ENCODE measurements around the gene TCF7L2. TPM values are rescaled to one million over a fixed set of nuclear protein-coding genes. Genes with fewer than 3 reads are reported as not detected.

TCF7L2 gene
- total and polyA plus RNA-seq, 4 donors, result 9.1 to 32.3 (median 21.4) TPM

DNA sequence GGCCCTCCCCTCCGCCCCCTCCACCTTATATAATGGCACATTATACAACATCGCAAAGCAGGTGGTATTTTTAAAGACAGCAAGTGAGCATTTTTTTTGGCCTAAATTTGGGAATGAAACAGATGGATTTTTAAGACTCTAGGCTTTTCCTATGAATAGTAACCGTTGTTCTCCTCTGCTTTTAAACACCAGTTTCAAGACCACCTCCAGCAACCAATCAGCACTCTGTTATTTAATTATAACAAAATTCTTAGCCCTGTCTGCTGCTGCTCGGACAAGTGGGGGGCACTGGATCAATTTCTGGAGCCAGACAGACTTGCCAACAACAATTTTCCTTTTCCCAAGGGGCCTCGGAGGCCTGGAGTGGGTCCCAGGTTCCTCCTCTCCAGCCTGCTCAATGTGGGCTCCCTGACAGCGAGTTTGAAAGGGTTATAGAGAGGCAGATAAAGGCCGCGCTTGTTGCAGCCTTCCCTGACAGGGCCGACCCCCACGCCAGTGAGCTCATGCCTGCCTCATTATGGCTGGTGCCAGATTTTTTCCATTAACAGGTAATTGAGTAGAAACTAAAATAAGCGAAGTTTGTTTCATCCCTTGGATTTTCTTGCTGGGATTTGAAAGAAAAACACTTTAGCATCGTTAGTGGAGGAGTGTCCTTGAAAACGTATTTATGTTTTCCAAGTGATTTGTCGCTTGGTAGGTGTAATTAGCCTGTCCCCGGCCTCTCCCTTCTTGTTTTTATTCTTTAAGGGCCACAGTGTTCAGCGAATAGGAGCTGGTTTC lies 227.3 kb downstream of the TCF7L2 start:
- Histone ChIP-seq H3K27ac (ENCODE audit: low read depth in 1 of 2, low read length in 1 of 2) (no peak overlapping the region), H3K36me3 (ENCODE audit: control insufficient read depth in 4 of 4, insufficient read depth in 4 of 4, low read length in 4 of 4) (peaks cover 0 to 2% (median 0%) of the 10 kb centered on the region in 4 donors), H3K27me3 (ENCODE audit: control insufficient read depth in 3 of 3, insufficient read depth in 3 of 3, low read length in 2 of 3) (no peaks in the 10 kb centered on the region), H3K9me3 (ENCODE audit: control insufficient read depth in 4 of 4, insufficient read depth in 3 of 4, low read length in 3 of 4) (no peaks in the 10 kb centered on the region), H3K4me1 (ENCODE audit: control insufficient read depth in 5 of 5, insufficient read depth in 5 of 5, low read length in 5 of 5) (peaks cover 0 to 14% (median 0%) of the 10 kb centered on the region in 5 donors), H3K4me3 (no peak overlapping the region), H3K9ac (ENCODE audit: insufficient read depth in 1 of 2, low read length in 2 of 2) (no peak overlapping the region)
- DNase-seq, result no peak
- no peak for ATAC-seq (ENCODE audit: insufficient read depth, low FRiP score)
- 77 to 87% methylated on average over 16 of the region's 16 CpGs for WGBS, 2 donors
- TF ChIP-seq CTCF (IDR thresholded peaks at IDR 0.05; ENCODE audit: control extremely low read depth, extremely low read depth), result no peak

DNA sequence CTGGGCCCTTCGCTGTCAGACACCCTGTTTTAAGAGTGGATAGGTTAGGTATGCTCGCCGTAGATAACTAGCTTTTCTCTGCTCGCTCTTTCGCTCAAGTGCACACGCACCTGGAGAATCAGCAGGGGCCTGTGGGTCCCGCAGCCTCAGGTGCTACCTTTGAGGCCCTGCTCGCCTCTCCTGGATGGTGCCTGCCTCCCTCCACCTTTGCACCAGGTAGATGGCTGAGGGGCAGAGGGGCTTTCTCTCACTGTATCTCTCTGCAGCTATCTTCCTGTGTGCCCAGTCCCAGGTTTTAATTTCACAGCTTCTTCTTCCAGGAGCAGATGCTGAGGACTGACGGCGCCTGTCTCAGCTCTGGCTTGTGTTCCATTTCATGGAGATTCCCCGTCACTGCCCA lies 227.9 kb downstream of the TCF7L2 start:
- Histone ChIP-seq H3K36me3 (ENCODE audit: control insufficient read depth in 4 of 4, insufficient read depth in 4 of 4, low read length in 4 of 4) (peaks cover 0 to 2% (median 0%) of the 10 kb centered on the region in 4 donors), H3K4me3 (no peak overlapping the region), H3K9me3 (ENCODE audit: control insufficient read depth in 4 of 4, insufficient read depth in 3 of 4, low read length in 3 of 4) (no peaks in the 10 kb centered on the region), H3K9ac (ENCODE audit: insufficient read depth in 1 of 2, low read length in 2 of 2) (no peak overlapping the region), H3K4me1 (ENCODE audit: control insufficient read depth in 5 of 5, insufficient read depth in 5 of 5, low read length in 5 of 5) (peaks cover 0 to 14% (median 0%) of the 10 kb centered on the region in 5 donors), H3K27ac (ENCODE audit: low read depth in 1 of 2, low read length in 1 of 2) (no peak overlapping the region), H3K27me3 (ENCODE audit: control insufficient read depth in 3 of 3, insufficient read depth in 3 of 3, low read length in 2 of 3) (no peaks in the 10 kb centered on the region)
- ATAC-seq (ENCODE audit: insufficient read depth, low FRiP score) (no peak), DNase-seq (no peak)
- WGBS, 2 donors, result 93 to 98% methylated on average over 11 of the region's 11 CpGs
- no peak for TF ChIP-seq CTCF (IDR thresholded peaks at IDR 0.05; ENCODE audit: control extremely low read depth, extremely low read depth)

DNA sequence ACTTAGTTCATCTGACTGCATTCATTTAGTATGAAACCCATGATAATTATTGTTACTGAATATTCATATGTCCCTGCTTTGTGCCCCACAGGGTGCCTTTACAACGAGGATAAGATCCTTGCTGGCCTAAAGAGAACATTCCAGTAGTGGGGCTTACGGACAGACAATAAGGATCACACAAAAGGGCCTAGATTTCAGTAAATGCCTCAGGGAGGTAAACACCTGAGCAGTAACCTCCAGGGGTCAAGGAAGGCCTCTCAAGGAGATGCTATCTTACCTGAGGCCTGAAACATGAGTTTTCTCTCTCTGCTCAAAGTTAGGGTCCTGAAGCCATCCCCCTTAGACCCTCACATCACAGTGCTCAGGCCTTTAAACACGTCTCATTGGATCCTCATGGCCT lies 228.7 kb downstream of the TCF7L2 start:
- H3K27ac ChIP-seq (ENCODE audit: low read depth in 1 of 2, low read length in 1 of 2), result no peak overlapping the region
- H3K36me3 ChIP-seq (ENCODE audit: control insufficient read depth in 4 of 4, insufficient read depth in 4 of 4, low read length in 4 of 4), result peaks cover 0 to 2% (median 0%) of the 10 kb centered on the region in 4 donors
- H3K9ac ChIP-seq (ENCODE audit: insufficient read depth in 1 of 2, low read length in 2 of 2), result no peak overlapping the region
- H3K9me3 ChIP-seq (ENCODE audit: control insufficient read depth in 4 of 4, insufficient read depth in 3 of 4, low read length in 3 of 4), result no peaks in the 10 kb centered on the region
- 77 to 80% methylated on average over 3 of the region's 3 CpGs for WGBS, 2 donors
- no peak overlapping the region for H3K4me3 ChIP-seq
- DNase-seq (no peak), ATAC-seq (ENCODE audit: insufficient read depth, low FRiP score) (no peak)
- no peaks in the 10 kb centered on the region for H3K27me3 ChIP-seq (ENCODE audit: control insufficient read depth in 3 of 3, insufficient read depth in 3 of 3, low read length in 2 of 3)
- TF ChIP-seq CTCF (IDR thresholded peaks at IDR 0.05; ENCODE audit: control extremely low read depth, extremely low read depth), result no peak
- H3K4me1 ChIP-seq (ENCODE audit: control insufficient read depth in 5 of 5, insufficient read depth in 5 of 5, low read length in 5 of 5), result peaks cover 0 to 14% (median 0%) of the 10 kb centered on the region in 5 donors
